NCI-H82 treated with DMSO at 0.1 percent for 48 hours (cell line): Measurements from ENCODE around the gene PSMD2.

Experiments used
- DNase-seq: peaks from one replicate; lab custom pipeline; 2025; ENCODE audit not compliant: unreplicated experiment; lab: John Stamatoyannopoulos, UW

The PSMD2 gene

GRCh38 chr3:184277366-184277765 is 21.7 kb upstream of the PSMD2 start:
- no peak for DNase-seq

GRCh38 chr3:184282941-184283340 is 16.1 kb upstream of the PSMD2 start:
- no peak for DNase-seq

GRCh38 chr3:184283681-184284080 is 15.4 kb upstream of the PSMD2 start:
- no peak for DNase-seq

GRCh38 chr3:184284696-184285095 is 14.3 kb upstream of the PSMD2 start:
- DNase-seq = peak; percentile 57

GRCh38 chr3:184289426-184289938 is 9.6 kb upstream of the PSMD2 start:
- DNase-seq = peak; percentile 67

- no peak for DNase-seq
These were observed 8.7 kb upstream of the PSMD2 start for GRCh38 chr3:184290331-184290730.

- DNase-seq = no peak
These were observed 7.8 kb upstream of the PSMD2 start for GRCh38 chr3:184291044-184291737.

GRCh38 chr3:184291738-184292445 is 7.1 kb upstream of the PSMD2 start:
- DNase-seq = no peak

GRCh38 chr3:184295771-184296170 is 3.3 kb upstream of the PSMD2 start:
- DNase-seq = no peak

GRCh38 chr3:184296616-184297015 is 2.4 kb upstream of the PSMD2 start:
- no peak for DNase-seq

GRCh38 chr3:184299488-184300377 is 692 bp downstream of the PSMD2 start:
- DNase-seq = no peak

GRCh38 chr3:184300378-184300720 is 1.3 kb downstream of the PSMD2 start:
- DNase-seq = no peak

- DNase-seq = no peak
These were observed 6.5 kb downstream of the PSMD2 start for GRCh38 chr3:184305577-184305976.

- no peak for DNase-seq
These were observed 7.4 kb downstream of the PSMD2 start for GRCh38 chr3:184306341-184306972.

- no peak for DNase-seq
These were observed 8.9 kb downstream of the PSMD2 start for GRCh38 chr3:184307915-184308314.

GRCh38 chr3:184308744-184309143 is 9.7 kb downstream of the PSMD2 start:
- no peak for DNase-seq

GRCh38 chr3:184311633-184312032 is 12.6 kb downstream of the PSMD2 start:
- no peak for DNase-seq

- DNase-seq = peak; percentile 92
These were observed 15.3 kb downstream of the PSMD2 start, which contains the start of gene EIF4G1 for GRCh38 chr3:184314363-184314699. Gene EIF4G1 (plus strand): TSS chr3:184314606. CDS start chr3:184315797, 1,191 bp downstream.

- DNase-seq = no peak
These were observed 15.9 kb downstream of the PSMD2 start for GRCh38 chr3:184314700-184315542.

GRCh38 chr3:184315543-184315867 is 16.5 kb downstream of the PSMD2 start:
- DNase-seq = no peak
